Inflammatory macrophage treated with lipopolysaccharide for 4 hours (primary cell): ENCODE data around the gene ADCY10.

Experiments
- DNase-seq: peaks from one replicate; pipeline ENCODE4 v3.0.0-alpha.2; 2020

The ADCY10 gene

DNA sequence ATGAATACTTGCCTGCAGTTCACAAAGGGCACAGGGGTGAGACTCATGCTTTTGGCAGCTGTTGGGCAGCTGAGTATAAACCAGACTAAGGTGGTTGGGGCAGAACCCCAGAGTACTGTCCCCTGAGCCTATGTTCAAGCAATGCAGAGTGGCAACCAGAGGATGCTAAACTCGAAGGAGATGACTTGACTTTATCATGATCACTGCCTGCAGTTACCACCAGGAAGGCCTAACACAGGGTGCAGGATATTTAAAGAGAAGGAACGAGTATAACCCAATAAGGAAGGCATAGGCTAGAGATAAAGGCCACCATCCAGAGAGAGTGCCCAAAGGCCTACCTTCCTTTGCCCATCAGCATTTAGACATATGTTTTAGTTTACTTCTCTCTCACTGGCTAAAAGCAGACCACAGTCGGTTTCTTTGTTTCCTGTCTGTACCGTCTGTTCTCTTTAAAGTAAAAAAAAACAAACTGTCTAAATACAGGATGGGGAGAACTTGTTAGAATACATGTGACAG lies 108.8 kb downstream of the ADCY10 start:
- DNase-seq, result no peak

DNA sequence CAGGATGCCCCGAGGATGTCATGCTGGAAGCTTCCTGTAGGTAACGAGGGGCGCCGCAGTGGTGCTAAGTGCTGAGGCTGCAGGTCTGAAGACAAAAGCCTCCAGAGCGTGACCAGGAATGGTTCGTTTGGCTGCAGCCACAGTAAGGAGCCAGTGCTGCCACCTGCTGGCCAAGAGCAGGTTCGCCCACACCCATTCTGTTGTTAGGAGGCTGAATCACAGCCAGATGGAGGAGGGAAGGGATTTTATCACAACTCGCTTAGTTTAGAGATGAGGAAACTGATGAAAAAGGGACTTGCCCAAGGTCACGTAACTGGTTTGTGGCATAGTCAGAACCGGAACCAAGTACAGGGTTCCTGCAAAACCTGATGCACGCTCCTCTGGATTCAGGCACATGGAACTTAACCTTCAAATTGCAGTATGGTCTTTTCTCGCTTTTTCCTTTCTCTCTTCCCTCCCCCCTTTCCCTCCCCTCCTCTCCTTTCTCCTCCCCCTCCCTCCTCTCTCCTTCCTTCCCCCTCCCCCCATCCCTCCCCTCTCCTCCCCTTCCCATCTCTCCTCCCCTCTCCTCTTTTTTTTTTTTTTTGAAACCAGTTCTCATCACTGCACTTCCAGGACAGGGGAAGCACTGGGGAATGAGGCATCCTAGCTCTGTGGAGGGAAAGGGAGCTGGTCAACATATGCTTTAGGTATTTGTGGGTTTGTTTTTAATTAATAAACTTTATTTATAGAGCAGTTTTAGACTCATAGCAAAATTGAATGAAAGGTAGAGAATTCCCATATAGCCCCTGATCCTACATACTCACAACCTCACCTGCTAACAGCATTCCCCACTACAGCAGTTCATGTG lies 110.4 kb downstream of the ADCY10 start:
- peak; percentile 98 for DNase-seq

DNA sequence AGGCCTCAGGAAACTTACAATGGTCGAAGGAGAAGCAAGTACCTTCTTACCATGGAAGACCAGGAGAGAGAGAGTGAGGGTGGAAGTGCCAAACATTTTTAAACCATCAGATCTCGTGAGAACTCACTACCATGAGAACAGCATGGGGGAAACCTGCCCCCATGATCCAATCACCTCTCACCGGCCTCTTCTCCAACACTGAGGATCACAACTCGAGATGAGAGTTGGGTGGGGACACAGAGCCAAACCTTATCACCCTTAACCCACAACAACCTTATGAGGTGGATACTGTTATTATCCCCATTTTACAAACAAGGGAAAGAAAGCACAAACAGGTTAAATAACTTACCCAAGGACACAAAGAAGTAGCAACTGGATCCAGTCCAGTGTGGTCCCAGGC lies 111.7 kb downstream of the ADCY10 start:
- DNase-seq, result no peak

DNA sequence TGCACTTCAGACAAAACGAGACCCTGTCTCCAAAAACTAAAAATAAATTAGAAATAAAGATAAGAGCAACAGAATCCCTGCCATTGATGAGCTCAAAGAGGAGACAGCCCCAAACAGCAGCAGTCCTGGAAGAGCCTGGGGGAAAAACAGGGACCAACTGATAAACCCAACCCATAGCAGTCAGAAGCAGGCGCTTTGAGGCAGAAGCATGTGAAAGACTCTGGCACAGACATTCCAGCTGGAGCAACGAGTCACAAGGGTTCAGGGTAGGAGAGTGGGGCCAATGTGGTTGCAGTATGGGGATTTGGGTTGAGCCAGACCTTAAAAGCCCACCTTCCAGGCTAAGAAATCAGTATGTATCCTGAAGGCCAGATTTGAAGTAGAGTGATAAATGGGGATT lies 113.7 kb downstream of the ADCY10 start:
- no peak for DNase-seq

DNA sequence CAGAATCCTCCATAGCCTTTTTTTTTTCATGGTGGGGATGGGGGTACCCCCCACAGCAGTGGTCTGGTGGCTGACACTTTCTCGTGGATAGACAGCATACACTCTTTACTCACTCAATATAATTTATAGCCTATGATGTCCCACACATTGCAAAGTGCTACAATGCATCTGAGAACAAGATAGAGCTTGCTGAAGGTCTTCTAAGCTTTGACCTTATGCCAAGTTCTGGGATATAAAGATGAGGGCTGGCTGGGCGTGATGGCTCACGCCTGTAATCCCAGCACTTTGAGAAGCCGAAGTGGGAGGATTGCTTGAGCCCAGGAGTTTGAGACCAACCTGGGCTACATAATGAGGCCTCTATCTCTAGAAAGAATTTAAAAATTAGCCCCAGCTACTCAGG lies 114.2 kb downstream of the ADCY10 start:
- DNase-seq, result no peak

DNA sequence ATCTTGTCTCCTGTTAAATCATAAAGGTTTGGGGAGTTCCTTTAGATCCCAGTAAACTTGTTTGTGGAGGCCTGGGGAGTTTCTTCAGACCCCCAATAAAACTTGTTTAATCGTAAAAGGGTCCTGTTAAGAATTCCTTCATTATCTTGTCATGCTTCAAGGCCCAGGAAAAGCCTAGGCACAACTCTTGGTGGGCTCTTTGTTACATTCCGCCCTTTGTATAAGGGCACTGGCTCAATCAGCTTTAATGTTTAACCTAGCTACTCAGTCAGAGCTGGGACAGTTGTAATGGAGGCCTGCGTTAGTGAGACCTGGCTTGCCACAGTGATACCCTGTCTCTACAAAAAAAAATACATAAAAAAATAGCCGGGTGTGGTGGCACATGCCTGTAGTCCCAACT lies 115.0 kb downstream of the ADCY10 start:
- DNase-seq, result no peak

DNA sequence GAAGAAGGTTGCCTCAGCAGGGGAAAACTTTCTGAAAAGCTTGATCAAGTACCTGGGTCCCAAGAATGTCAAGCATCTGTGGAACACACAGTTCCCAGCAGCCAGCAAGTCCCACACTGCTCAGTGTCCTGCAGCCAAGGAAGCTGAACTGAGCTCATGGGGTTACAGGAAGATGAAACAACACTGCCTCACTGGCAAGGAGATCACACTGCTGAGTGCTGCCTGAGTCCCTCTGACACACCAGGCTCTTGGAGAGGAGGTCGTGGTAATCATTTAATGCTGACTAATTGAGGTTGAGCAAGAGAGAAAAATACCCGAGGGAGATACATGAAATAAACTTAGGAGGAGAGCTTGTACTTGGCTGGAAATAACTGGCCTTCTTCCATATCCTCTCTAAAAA lies 116.9 kb downstream of the ADCY10 start:
- DNase-seq, result peak; percentile 92

DNA sequence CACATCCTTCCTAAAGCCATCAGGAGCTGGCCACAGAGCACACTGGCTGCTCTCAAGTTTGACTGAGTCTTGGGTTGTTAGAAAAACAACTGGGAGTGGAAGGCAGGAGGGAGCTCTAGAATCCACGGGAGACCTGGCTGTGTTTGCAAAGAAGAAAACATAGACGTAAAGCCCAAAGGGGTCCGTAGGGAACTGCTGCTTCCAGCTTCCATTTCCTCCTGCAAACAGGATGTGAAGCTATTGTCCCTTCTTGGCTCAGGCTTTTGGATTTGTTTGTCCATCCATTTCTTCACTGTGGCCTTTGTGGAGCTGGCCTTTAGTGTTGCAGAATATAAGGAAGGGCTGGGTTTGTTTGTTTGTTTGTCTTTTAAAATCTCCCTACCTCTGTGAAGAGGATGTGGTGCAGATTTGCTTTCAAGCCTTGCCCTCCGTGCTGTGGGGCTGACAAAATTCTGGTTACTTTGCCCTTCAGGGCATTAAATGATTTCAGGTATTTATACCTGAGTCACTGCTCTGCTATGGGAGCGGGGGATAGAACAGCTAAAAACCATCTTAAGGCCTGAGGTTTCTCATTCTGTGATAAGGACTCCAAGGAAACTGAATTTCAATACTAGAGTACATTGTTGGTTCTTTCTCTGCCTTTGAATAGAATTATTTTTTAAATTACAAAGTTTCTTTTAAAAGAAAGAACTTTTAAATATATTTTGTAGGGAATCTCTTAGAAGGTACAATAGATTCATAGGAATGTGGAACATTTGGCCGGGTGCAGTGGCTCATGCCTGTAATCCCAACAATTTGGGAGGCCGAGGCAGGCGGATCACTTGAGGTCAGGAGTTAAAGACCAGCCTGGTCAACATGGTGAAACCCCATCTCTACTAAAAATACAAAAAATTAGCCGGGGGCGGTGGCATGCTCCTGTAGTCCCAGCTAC lies 117.9 kb downstream of the ADCY10 start:
- DNase-seq, result no peak

DNA sequence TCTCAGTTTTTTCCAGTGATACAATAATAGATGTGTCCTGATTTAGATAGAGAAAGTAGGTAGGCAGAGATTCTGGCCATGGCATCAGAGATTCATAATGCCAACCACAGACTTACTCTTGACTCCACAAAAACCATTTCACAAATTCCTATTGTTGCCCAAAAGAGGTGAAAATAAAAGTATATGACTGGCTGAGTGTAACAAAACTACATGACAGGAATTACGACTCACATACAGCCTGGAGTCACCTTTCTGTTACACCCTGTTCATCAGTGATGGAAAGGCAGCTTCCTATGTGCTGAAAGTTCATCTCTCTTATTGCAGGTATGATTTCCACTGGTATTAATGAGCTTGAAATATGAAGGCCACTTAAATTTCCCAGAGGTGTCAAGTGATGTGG lies 119.9 kb downstream of the ADCY10 start:
- DNase-seq, result peak; percentile 6

DNA sequence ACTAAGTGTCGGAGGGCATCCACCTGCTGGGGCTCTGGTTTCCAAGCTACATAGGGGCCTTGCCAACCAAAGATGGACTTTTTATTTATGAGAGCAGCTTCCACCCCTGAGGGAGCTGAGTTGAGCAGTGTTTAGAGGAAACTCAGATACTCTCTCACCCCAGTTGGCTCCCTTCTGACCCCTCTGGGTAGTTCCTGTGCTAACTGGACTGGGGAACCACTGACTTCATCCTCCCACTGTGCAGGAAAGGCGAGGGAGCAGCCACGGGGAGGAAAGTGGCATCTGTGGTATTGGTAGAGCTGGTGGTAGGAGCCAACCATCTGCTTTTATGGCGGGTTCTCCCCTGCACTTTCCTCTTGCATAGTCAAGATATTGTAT lies 121.8 kb downstream of the ADCY10 start:
- DNase-seq, result peak; percentile 66

DNA sequence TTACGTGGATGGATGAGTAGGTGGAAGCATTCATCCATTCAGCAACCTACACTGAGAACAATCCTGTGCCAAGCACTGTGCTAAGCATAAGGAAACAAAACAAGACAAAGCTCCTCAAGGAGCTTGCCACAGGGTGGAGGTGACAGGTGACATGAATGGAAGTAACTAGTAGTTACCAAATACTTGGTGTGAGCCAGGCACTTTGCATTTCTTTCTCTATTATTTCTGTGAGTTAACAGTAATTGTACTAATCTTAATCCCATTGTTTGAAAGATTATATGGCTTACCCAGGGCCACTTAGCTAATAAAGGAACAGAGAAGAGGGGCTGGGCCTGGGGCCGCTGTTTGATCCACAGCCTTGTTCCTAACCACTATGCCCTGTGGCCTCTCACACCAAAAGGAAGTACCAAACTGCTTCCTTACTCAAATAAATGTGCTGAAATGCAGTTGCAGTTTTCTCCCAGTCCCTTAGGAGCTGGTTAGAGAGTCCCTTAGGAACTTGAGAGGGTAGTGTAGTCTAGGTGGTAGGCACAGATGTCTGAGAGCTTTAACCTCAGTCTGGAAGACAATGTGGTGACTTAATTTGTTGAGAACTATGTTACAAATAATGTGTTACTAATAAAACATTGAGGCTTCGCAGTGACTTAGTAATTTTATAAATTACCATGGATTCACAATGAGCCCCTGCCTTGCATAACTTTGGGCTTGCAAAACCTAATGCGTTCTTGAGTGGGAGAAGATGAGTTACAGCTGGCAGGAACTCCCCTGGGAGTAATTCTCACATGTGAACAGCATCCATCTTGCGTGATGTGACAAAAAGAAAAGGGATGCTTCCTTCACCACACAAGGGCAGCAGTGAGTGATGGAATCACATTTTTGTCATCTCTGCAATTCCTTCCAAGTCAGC lies 122.4 kb downstream of the ADCY10 start:
- DNase-seq, result peak; percentile 97

DNA sequence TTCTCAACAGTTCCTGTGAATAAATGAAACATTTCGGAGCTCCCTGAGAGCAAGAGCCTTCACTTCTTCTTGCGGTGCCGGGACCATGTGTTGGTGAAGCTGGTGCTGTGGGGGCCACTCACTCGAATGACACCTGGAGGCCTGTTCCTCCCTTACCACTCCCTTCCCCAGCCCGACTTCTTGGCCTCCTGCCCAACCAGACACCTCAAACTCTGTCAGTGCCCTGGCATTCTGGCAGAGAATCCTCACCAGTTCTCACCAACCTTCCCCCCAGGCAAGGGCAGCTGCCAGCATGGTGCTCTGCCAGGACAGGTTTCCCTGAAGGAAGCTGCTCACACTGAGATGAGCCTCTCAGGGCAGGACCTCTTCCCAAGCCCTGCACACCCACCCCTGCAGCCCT lies 123.8 kb downstream of the ADCY10 start:
- DNase-seq, result no peak

DNA sequence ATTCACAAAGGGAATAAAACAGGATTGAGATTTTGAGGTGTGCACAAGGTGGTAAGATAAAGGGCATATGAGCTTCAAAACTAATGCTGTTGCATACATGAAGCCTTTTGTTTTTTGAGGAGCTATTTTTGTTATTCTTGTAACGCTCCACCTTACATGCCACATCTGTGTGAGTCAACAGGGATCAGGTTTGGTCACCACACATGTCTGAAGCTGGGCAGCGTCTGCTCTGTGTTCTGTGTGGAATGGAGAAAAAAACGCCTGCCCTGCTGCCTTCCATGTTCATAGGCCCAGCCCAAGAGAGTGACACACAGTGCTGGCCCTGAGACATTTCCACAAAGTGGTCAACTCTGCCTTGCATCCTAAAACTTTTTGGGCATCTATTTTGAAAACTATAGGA lies 124.4 kb downstream of the ADCY10 start:
- DNase-seq, result no peak

DNA sequence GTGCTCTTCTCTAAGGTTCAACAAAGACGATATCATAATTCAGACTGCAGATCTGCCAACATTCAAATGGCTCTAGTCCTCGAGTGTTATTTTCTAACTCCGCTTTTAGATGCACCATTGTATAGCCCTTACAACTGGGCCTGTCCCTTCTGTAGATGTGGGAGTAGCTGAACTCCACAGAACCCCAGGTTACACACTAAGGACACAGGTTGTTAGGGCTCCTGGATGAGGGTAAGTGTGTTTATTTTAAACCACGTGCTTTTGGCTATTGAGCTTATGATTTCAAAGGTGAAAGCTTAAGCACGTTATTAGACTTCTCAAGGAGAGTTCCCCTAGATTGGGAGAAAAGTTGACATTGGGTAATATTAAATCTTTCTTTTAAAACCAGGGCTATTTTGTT lies 127.4 kb downstream of the ADCY10 start:
- DNase-seq, result no peak

DNA sequence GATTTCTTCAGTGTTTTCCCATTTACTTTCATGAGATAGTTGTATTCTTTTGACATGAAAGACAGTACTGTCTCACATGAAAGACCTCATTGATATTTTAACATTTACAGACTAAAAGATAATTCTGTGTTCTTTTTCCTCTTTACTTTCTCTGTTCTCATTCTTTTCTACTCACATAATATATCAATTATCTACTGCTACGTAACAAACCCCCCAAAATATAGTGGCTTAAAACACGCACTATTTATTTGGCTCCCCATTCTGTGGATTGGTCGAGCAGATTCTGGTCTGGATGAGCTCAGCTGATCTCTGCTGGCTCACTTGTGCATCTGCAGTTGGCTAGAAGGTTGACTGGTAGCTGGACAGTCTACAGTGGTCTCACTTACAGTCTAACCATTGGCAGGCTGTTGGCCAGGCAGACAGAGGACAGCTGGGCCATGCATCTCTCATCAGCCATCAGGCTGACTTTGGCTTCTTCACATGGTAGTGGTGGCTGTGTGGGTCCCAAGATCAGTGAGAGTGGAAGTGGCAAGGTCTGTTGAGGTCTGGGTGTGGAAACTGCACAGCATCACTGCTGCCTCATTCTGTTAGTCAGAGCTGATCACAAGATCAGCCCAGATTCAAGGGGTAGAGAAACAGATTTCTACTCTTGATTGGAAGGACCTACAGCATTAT lies 128.9 kb downstream of the ADCY10 start:
- peak; percentile 70 for DNase-seq

DNA sequence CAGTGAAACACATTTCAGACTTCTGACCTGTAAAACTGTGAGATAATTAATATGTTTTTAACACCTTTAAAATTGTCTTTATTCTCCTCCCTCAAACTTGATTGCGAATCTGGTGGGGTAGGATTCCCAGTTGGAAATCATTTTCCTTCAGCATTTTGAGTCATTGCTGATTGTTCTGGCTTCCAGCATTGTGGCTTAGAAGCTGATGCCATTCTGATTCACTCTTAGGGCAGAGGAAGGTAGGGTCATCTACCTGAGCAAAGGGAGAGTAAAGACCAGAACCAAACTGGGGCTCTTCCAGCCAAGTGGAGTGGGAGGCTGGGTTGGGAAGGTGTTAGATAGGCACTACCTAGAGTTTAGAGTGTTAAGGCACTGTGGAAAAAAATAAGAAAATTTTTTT lies 131.0 kb downstream of the ADCY10 start:
- no peak for DNase-seq

DNA sequence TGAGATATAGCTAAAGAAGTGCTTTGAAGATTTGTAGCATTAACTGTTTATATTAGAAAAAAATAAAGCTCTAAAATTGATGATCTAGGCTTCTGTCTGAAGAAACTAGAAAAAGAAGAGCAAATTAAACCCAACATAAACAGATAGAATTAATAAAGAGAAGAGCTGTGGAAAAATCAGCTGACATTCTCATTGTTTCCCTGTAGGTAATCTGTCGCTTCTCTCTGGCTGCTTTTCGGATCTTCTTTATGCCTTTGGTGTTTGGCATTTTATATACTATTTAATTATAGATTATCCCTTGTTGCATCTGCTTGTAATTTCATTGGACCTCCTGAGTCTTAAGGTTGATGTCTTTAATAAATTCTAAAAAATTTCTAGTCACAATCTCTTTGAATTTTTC lies 132.4 kb downstream of the ADCY10 start:
- no peak for DNase-seq

DNA sequence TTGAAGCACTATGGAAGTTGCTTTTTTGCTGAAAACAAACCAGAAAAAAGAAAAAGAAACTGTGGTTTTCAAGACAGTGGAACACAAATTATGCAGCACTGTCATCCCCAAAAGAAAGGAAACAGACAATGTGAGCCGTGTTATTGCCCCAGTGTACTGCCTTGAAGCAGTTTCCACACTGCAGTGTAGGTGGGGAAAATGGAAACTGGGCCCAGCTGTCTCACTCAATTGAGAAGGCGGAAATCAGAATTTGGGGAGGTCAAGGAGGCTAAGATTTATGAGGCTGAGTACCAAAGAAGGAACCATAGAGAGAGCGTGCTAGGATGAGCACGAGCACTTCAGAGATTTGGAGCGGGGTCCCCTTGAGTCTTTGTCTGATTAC lies 136.7 kb downstream of the ADCY10 start:
- peak; percentile 54 for DNase-seq

DNA sequence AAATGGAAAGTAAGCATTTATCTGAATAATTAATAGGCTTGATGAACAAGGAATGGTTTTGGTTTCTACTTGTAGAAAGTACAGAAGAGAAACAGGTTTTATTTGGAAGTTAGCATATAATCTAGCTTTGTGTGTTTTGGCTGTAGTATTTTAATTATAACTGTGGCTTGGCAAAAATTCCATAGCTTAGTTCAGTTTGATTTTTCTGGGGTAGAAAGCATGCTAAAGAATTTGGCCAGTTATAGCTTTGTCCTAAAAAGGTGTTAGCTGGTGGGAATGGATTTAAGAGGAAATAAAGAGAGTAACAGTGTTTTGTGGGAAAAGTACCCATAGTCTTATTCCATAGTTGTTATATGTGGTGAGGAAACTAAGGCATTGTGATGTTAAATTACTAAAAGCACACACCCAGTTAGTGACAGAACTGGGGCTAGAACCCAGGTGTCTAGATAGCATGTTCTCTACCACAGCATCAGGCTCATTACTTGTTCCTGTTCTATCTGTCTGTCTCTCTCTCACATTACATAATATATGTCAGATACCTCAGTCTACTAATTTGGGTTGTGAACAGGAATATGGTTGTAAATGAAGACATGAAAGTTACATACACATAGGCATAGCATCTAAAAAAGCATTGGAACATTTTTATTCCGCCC lies 137.2 kb downstream of the ADCY10 start:
- no peak for DNase-seq

DNA sequence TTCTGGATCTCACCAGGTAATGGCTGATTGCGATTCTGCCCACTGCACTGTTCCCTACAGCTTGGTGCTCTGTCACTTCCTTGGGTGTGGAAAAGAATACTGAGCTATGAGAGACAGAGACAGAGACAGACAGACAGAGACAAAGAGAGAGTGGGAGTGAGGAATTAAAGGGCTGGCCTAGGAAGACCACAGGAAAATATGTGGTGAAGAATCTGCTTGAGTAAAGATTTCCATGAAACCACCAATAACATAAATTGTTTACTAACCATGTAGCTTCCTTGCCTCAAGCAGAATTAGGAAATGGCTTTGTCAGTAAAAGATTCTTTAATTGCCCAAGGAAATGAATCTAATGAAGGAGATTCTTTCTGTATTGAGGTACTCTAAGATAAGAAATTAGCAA lies 137.8 kb downstream of the ADCY10 start:
- no peak for DNase-seq

DNA sequence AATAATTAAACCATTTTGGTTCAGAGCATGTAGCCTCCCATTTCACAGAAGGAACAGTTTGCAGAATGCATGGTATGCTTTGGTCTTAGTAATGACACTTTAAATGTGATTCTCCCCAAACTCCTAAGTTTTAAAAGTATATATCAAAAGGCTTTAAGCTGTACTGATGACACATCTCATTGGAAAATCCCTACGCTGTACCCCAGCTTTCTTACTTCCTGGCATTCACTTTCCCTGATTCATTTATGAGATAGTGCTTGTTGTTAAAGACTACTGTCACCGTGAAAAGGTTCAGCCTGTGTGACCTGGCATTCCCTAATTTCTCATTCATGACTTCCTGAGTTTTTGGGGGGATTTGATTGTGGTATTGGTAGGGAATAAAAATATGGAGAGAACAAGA lies 138.8 kb downstream of the ADCY10 start:
- DNase-seq, result peak; percentile 45

DNA sequence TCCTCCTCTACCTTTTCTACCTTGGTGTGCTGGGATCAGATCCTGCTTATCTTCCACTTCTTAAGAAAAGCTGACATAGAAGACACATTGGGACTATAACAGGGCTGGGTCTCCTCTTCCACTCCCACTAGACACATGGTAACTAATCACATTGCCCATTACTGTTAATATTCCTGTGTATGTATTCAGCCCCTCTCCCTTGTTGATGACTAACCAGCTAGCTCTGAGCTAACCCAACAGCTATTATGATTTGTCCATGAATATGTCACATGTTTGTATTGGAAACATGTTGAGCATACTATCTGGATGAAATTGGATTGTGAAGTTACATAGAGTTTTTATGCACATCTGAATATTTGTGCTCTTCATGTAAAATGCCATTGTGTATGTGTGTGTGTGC lies 139.2 kb downstream of the ADCY10 start:
- no peak for DNase-seq
